Colonic mucosa (tissue), 4 donors: ENCODE measurements around the gene ATXN2. TPM values are rescaled to one million over a fixed set of nuclear protein-coding genes. Genes with fewer than 3 reads are reported as not detected.
A peak's percentile ranks its signal among the peaks of the same experiment; 100 is the strongest.

Experiments used
- DNase-seq: peaks from one replicate; pipeline ENCODE4 v3.0.0-alpha.2; 2020
- H3K27ac ChIP-seq: fragments of 200-600 bp; one replicate; pipeline ENCODE4 v1.8.0; 2021
- H3K27me3 ChIP-seq: fragments of 200-600 bp; one replicate; pipeline ENCODE4 v1.8.0; 2021
- H3K36me3 ChIP-seq: fragments of 200-600 bp; one replicate; pipeline ENCODE4 v1.8.0; 2021
- H3K4me1 ChIP-seq: fragments of 200-600 bp; one replicate; pipeline ENCODE4 v1.8.0; 2021; ENCODE audit warnings: mild to moderate bottlenecking
- H3K4me3 ChIP-seq: fragments of 200-600 bp; one replicate; pipeline ENCODE4 v1.8.0; 2021
- H3K9ac ChIP-seq, 2 donors: one replicate each; pipeline ENCODE4 v1.7.0; 2013; ENCODE audit warnings: control low read depth in 2 of 2, low read depth in 2 of 2, low read length in 2 of 2
- H3K9me3 ChIP-seq: fragments of 200-600 bp; one replicate; pipeline ENCODE4 v1.8.0; 2021
- CTCF ChIP-seq: fragments of 200-600 bp; IDR thresholded peaks from one replicate; pipeline ENCODE4 v1.8.0; 2022; ENCODE audit warnings: antibody characterized with exemption, mild to moderate bottlenecking
- intact Hi-C: fragments of 100-400 bp; cut with DNase I; formaldehyde crosslinking; loops from one replicate; pipeline ENCODE4 v1.14.1; 2022
- total RNA-seq, 2 donors: library from RNA; stranded (reverse); fragmentation: NEBNext Ultra II Directional in 1 of 2; extraction: Animal tissue kit (Norgen Biotek cat#: 25700) in 1 of 2; gene quantifications; one replicate each; pipeline ENCODE4 v1.2.1, GENCODE V29; 2021
- donor health status: healthy.
- donor health status: DM: no; HTN: no; CAD: no.
- donor health status: DM: no; HTN: no; CAD: no.

ATXN2 gene
- total RNA-seq, 2 donors from 2014 or later: 48.7 to 55.1 TPM

- H3K4me1 ChIP-seq: peaks cover 7% of the 10 kb centered on the region
- H3K9ac ChIP-seq: no peak overlapping the region
- intact Hi-C loops: loop anchor here (1.0 kb wide), 1 partner anchor 51 kb away; no protein-coding TSS in a partner anchor
- H3K27ac ChIP-seq: no peak overlapping the region
- no peaks in the 10 kb centered on the region for H3K27me3 ChIP-seq
- TF ChIP-seq CTCF: no peak
- no peaks in the 10 kb centered on the region for H3K9me3 ChIP-seq
- no peak overlapping the region for H3K4me3 ChIP-seq
- peak; percentile 2 for DNase-seq
- H3K36me3 ChIP-seq: peaks cover 20% of the 10 kb centered on the region
Measured at GRCh38 chr12:111451232-111451631, 147.9 kb downstream of the ATXN2 start.

GRCh38 chr12:111450676-111451075 lies 148.4 kb downstream of the ATXN2 start:
- intact Hi-C loops: loop anchor here (1.0 kb wide), 1 partner anchor 50 kb away; no protein-coding TSS in a partner anchor
- peaks cover 12% of the 10 kb centered on the region for H3K4me1 ChIP-seq
- no peak overlapping the region for H3K27ac ChIP-seq
- H3K27me3 ChIP-seq: no peaks in the 10 kb centered on the region
- H3K36me3 ChIP-seq: peaks cover 14% of the 10 kb centered on the region
- no peak for TF ChIP-seq CTCF
- peak; percentile 16 for DNase-seq
- H3K9ac ChIP-seq: peak overlapping the region in 1 of 2 donors; percentile 28
- H3K4me3 ChIP-seq: no peak overlapping the region
- no peaks in the 10 kb centered on the region for H3K9me3 ChIP-seq

- intact Hi-C loops: no loop called here
- TF ChIP-seq CTCF: no peak
- Histone ChIP-seq H3K27ac (no peak overlapping the region), H3K4me3 (no peak overlapping the region), H3K36me3 (peaks cover 7% of the 10 kb centered on the region), H3K9ac (no peak overlapping the region), H3K9me3 (no peaks in the 10 kb centered on the region), H3K4me1 (peaks cover 27% of the 10 kb centered on the region), H3K27me3 (no peaks in the 10 kb centered on the region)
- peak; percentile 17 for DNase-seq
Measured at GRCh38 chr12:111448846-111449790, 150.0 kb downstream of the ATXN2 start.

- no peak for TF ChIP-seq CTCF
- H3K9me3 ChIP-seq: no peaks in the 10 kb centered on the region
- intact Hi-C loops: no loop called here
- H3K4me3 ChIP-seq: no peak overlapping the region
- H3K27me3 ChIP-seq: no peaks in the 10 kb centered on the region
- no peak overlapping the region for H3K9ac ChIP-seq
- peaks cover 28% of the 10 kb centered on the region for H3K4me1 ChIP-seq
- DNase-seq: peak; percentile 16
- H3K36me3 ChIP-seq: peaks cover 7% of the 10 kb centered on the region
- no peak overlapping the region for H3K27ac ChIP-seq
Measured at GRCh38 chr12:111448266-111448830, 150.8 kb downstream of the ATXN2 start.

GRCh38 chr12:111447571-111448265 lies 151.4 kb downstream of the ATXN2 start:
- Histone ChIP-seq H3K4me1 (peaks cover 32% of the 10 kb centered on the region), H3K27ac (peak overlapping the region; percentile 53), H3K9ac (no peak overlapping the region), H3K4me3 (no peak overlapping the region), H3K27me3 (no peaks in the 10 kb centered on the region), H3K36me3 (peaks cover 7% of the 10 kb centered on the region), H3K9me3 (no peaks in the 10 kb centered on the region)
- peak; percentile 22 for DNase-seq
- no peak for TF ChIP-seq CTCF
- intact Hi-C loops: no loop called here
